IMR-90 (cell line): ENCODE measurements around the gene NRXN2. TPM values are rescaled to one million over a fixed set of nuclear protein-coding genes. Genes with fewer than 3 reads are reported as not detected.

Experiments used
- ATAC-seq: fragments of 200-7000 bp; cut with Tn5 transposase; 2 replicates; pipeline ENCODE4 v1.9.1; 2020; ENCODE audit warnings: low read depth, mild to moderate bottlenecking, moderate library complexity
- BruUV-seq: library from RNA; stranded (reverse); fragments of 400-500 nt; replicated peaks from 2 replicates; lab custom pipeline; 2021; lab: Mats Ljungman, UMichigan
- CTCF ChIA-PET: fragments of 300-600 bp; formaldehyde crosslinking; extraction: SDS; loops from one replicate; lab custom pipeline; 2021; ENCODE audit warnings: antibody characterized with exemption; lab: Yijun Ruan, JAX
- POLR2A ChIA-PET: fragments of 300-600 bp; sonication (Branson Sonifier 250); formaldehyde crosslinking; loops from one replicate; lab custom pipeline; 2022; ENCODE audit warnings: antibody characterized with exemption; ENCODE audit not compliant: unreplicated experiment; lab: Charles Lee
- DNase-seq: peaks from one replicate; pipeline ENCODE4 v3.0.0; 2013
- H2AFZ ChIP-seq: replicated peaks from 2 replicates; pipeline ENCODE3; 2013; ENCODE audit warnings: low read length, mild to moderate bottlenecking; ENCODE audit not compliant: poor library complexity
- H2AK5ac ChIP-seq: 2 replicates; pipeline ENCODE4 v1.6.1; 2013; ENCODE audit warnings: low read depth, low read length, inconsistent platforms
- H2AK9ac ChIP-seq: replicated peaks from 2 replicates; pipeline ENCODE3; 2013; ENCODE audit warnings: mild to moderate bottlenecking, low read depth, low read length, moderate library complexity; ENCODE audit not compliant: poor library complexity
- H2BK120ac ChIP-seq: 2 replicates; pipeline ENCODE4 v1.6.1; 2013; ENCODE audit warnings: low read depth, low read length, inconsistent platforms
- H2BK15ac ChIP-seq: 3 replicates; pipeline ENCODE4 v1.6.1; 2013; ENCODE audit warnings: low read depth, low read length, inconsistent platforms
- H2BK20ac ChIP-seq: 2 replicates; pipeline ENCODE4 v1.6.1; 2013; ENCODE audit warnings: low read depth, mild to moderate bottlenecking, inconsistent platforms, low read length, moderate library complexity
- H2BK5ac ChIP-seq: 2 replicates; pipeline ENCODE4 v1.6.1; 2013; ENCODE audit warnings: mild to moderate bottlenecking, low read depth, low read length, inconsistent platforms; ENCODE audit not compliant: poor library complexity, severe bottlenecking
- H3K14ac ChIP-seq: replicated peaks from 2 replicates; pipeline ENCODE4 v1.6.1; 2013; ENCODE audit warnings: low read depth, low read length, inconsistent platforms
- H3K18ac ChIP-seq: 2 replicates; pipeline ENCODE4 v1.6.1; 2013; ENCODE audit warnings: low read depth, low read length, control low read depth
- H3K23ac ChIP-seq: 2 replicates; pipeline ENCODE4 v1.6.1; 2013; ENCODE audit warnings: low read depth, low read length, inconsistent platforms
- H3K27ac ChIP-seq: 2 replicates; pipeline ENCODE4 v1.5.1; 2013; ENCODE audit warnings: mild to moderate bottlenecking, control low read depth, low read length; ENCODE audit not compliant: insufficient read depth
- H3K27me3 ChIP-seq: 2 replicates; pipeline ENCODE4 v1.6.1; 2013; ENCODE audit warnings: low read length; ENCODE audit not compliant: control insufficient read depth, insufficient read depth
- H3K36me3 ChIP-seq: 2 replicates; pipeline ENCODE4 v1.6.1; 2013; ENCODE audit warnings: low read length, mixed read lengths; ENCODE audit not compliant: control insufficient read depth, insufficient read depth
- H3K4ac ChIP-seq: 2 replicates; pipeline ENCODE4 v1.6.1; 2013; ENCODE audit warnings: low read depth, low read length, inconsistent platforms
- H3K4me1 ChIP-seq: 2 replicates; pipeline ENCODE4 v1.6.1; 2013; ENCODE audit warnings: low read length, mixed read lengths; ENCODE audit not compliant: control insufficient read depth, insufficient read depth
- H3K4me2 ChIP-seq: 2 replicates; pipeline ENCODE4 v1.6.1; 2013; ENCODE audit warnings: low read depth, mild to moderate bottlenecking, control low read depth, low read length, moderate library complexity
- H3K4me3 ChIP-seq: 2 replicates; pipeline ENCODE4 v1.5.1; 2013; ENCODE audit warnings: low read depth, mild to moderate bottlenecking, control low read depth, low read length, moderate library complexity; ENCODE audit not compliant: insufficient read depth
- H3K56ac ChIP-seq: 2 replicates; pipeline ENCODE4 v1.6.1; 2013; ENCODE audit warnings: low read length, inconsistent platforms; ENCODE audit not compliant: insufficient read depth; ENCODE audit errors: extremely low read depth
- H3K79me1 ChIP-seq, 2 experiments: 2 replicates each; pipeline ENCODE4 v1.6.1; 2013; ENCODE audit warnings: low read length in 2 of 2, inconsistent platforms in 1 of 2, low read depth in 1 of 2
- H3K9ac ChIP-seq: 2 replicates; pipeline ENCODE4 v1.6.1; 2013; ENCODE audit warnings: low read depth, low read length, control low read depth
- H3K9me1 ChIP-seq: 2 replicates; pipeline ENCODE4 v1.6.1; 2013; ENCODE audit warnings: low read length, inconsistent platforms; ENCODE audit not compliant: insufficient read depth
- H3K9me3 ChIP-seq: 2 replicates; pipeline ENCODE4 v1.6.1; 2013; ENCODE audit warnings: low read length; ENCODE audit not compliant: control insufficient read depth, insufficient read depth
- H4K20me1 ChIP-seq: 2 replicates; pipeline ENCODE4 v1.6.1; 2013; ENCODE audit warnings: low read length, inconsistent platforms; ENCODE audit not compliant: insufficient read depth
- H4K5ac ChIP-seq: 2 replicates; pipeline ENCODE4 v1.6.1; 2013; ENCODE audit warnings: mild to moderate bottlenecking, low read depth, low read length, control low read depth
- H4K8ac ChIP-seq, 2 experiments: 2 replicates each; pipeline ENCODE4 v1.6.1; 2013; ENCODE audit warnings: low read depth in 2 of 2, low read length in 2 of 2, control low read depth in 1 of 2, inconsistent platforms in 1 of 2
- H4K91ac ChIP-seq: 2 replicates; pipeline ENCODE4 v1.6.1; 2013; ENCODE audit warnings: low read depth, low read length, inconsistent platforms; ENCODE audit not compliant: insufficient read depth
- BHLHE40 ChIP-seq: fragments of 150-350 bp; IDR thresholded peaks from 2 replicates; pipeline ENCODE4 v1.6.1; 2016; ENCODE audit warnings: mild to moderate bottlenecking, low read depth, low read length
- CEBPB ChIP-seq: IDR thresholded peaks from 2 replicates; pipeline ENCODE4 v1.6.1; 2012; ENCODE audit warnings: low read depth, low read length, improper control_type of control experiment
- CHD1 ChIP-seq: IDR thresholded peaks from 2 replicates; pipeline ENCODE4 v1.6.1; 2012; ENCODE audit warnings: low read depth, low read length, improper control_type of control experiment
- CTCF ChIP-seq: conservative IDR thresholded peaks from 2 replicates; pipeline ENCODE4 v1.5.1; 2012; ENCODE audit warnings: mild to moderate bottlenecking, low read depth, low read length, improper control_type of control experiment
- FOS ChIP-seq: fragments of 150-350 bp; IDR thresholded peaks from 2 replicates; pipeline ENCODE4 v1.6.1; 2016; ENCODE audit warnings: low read depth, low read length
- MAFK ChIP-seq: IDR thresholded peaks from 2 replicates; pipeline ENCODE4 v1.6.1; 2012; ENCODE audit warnings: low read depth, low read length, improper control_type of control experiment
- MAZ ChIP-seq: IDR thresholded peaks from 2 replicates; pipeline ENCODE4 v1.6.1; 2012; ENCODE audit warnings: low read depth, mild to moderate bottlenecking, low read length, improper control_type of control experiment, moderate library complexity, borderline replicate concordance
- MXI1 ChIP-seq: IDR thresholded peaks from 2 replicates; pipeline ENCODE4 v1.6.1; 2012; ENCODE audit warnings: low read depth, mild to moderate bottlenecking, low read length, moderate library complexity, borderline replicate concordance
- NFE2L2 ChIP-seq: fragments of 150-350 bp; IDR thresholded peaks from 2 replicates; pipeline ENCODE4 v1.6.1; 2016; ENCODE audit warnings: low read depth, mild to moderate bottlenecking, low read length
- POLR2A ChIP-seq: IDR thresholded peaks from 2 replicates; pipeline ENCODE4 v1.6.1; 2012; ENCODE audit warnings: mild to moderate bottlenecking, low read depth, low read length
- RAD21 ChIP-seq: IDR thresholded peaks from 2 replicates; pipeline ENCODE4 v1.6.1; 2012; ENCODE audit warnings: low read length, improper control_type of control experiment
- RCOR1 ChIP-seq: IDR thresholded peaks from 2 replicates; pipeline ENCODE4 v1.6.1; 2012; ENCODE audit warnings: mild to moderate bottlenecking, low read length, improper control_type of control experiment; ENCODE audit not compliant: insufficient replicate concordance
- RFX5 ChIP-seq: IDR thresholded peaks from 2 replicates; pipeline ENCODE4 v1.8.0; 2012; ENCODE audit warnings: low read depth, mild to moderate bottlenecking, low read length, moderate library complexity
- SMC3 ChIP-seq: fragments of 150-350 bp; IDR thresholded peaks from 2 replicates; pipeline ENCODE4 v1.6.1; 2016; ENCODE audit warnings: low read depth, mild to moderate bottlenecking, antibody characterized with exemption, low read length, moderate library complexity
- WGBS, 2 experiments: methylation state at CpG; one replicate each; pipeline versions ENCODE4 v1.1.5 to v1.1.7; 2013; ENCODE audit warnings: missing lambda C conversion rate in 2 of 2; ENCODE audit not compliant: insufficient read length in 1 of 2; ENCODE audit errors: extremely low coverage in 2 of 2; 5-methylcytosine and 5-hydroxymethylcytosine counted together
- dilution Hi-C: fragments of 300-500 bp; cut with HindIII; formaldehyde crosslinking; loops from one replicate; pipeline ENCODE4 v1.14.3; 2018; ENCODE audit warnings: low sequenced_read_pairs; ENCODE audit not compliant: unreplicated experiment
- in situ Hi-C: fragments of 300-500 bp; cut with MboI; formaldehyde crosslinking; loops from 3 replicates; pipeline ENCODE4 v1.14.3; 2019; ENCODE audit warnings: low sequenced_read_pairs, inconsistent platforms, mixed read lengths
- intact Hi-C: fragments of 100-400 bp; cut with micrococcal nuclease; formaldehyde crosslinking; loops from 2 replicates; pipeline ENCODE4 v1.10.0; 2022
- polyA plus RNA-seq, 3 experiments: library from polyadenylated mRNA; depleted of rRNA; stranded (reverse); fragments of >200 nt; gene quantifications; 2 replicates each; pipeline ENCODE4 v1.2.3, GENCODE V29; 2012; ENCODE audit warnings: low replicate concordance in 1 of 3
- total RNA-seq: library from RNA; depleted of rRNA; stranded (reverse); fragments of >200 nt; gene quantifications from 2 replicates; pipeline ENCODE4 v1.2.3, GENCODE V29; 2012
- TF ChIP-seq, protein P1 (sequence below): fragments of 150-350 bp; IDR thresholded peaks from 2 replicates; pipeline ENCODE4 v1.6.1; 2017; ENCODE audit warnings: mild to moderate bottlenecking, antibody characterized with exemption, low read length, low read depth

NRXN2 gene
- total and polyA plus RNA-seq, 2 of the 4 experiments (the other 2 are of a cell fraction): 0.18 to 0.22 TPM

GRCh38 chr11:64762277-64762673 lies 39.3 kb upstream of the NRXN2 start:
- Histone ChIP-seq H4K8ac (0 out of 4 replicates have a peak overlapping the region, but pooled peaks of 1 of the 2 experiments have one; percentile 5), H2AFZ (no peak overlapping the region), H3K18ac (no peak overlapping the region), H3K56ac (no peak overlapping the region), H2BK20ac (no peak overlapping the region), H3K4me2 (no peak overlapping the region), H2AK9ac (no peak overlapping the region), H3K9me3 (no peaks in the 10 kb centered on the region), H3K9ac (no peak overlapping the region), H2BK5ac (no peak overlapping the region), H2BK120ac (no peak overlapping the region), H3K14ac (no peak overlapping the region), H3K79me1 (peaks cover 16 to 48% of the 10 kb centered on the region in 2 experiments), H2AK5ac (peak overlapping the region; percentile 8; the same call in 1 of the 2 replicates), H4K91ac (no peak overlapping the region), H3K4ac (peak overlapping the region; percentile 37; the same call in 1 of the 2 replicates), H4K20me1 (peaks cover 43% of the 10 kb centered on the region), H2BK15ac (no peak overlapping the region), H3K4me1 (peaks cover 18% of the 10 kb centered on the region), H3K23ac (peak overlapping the region; percentile 42), H3K27ac (no peak overlapping the region), H3K9me1 (peaks cover 18% of the 10 kb centered on the region; the same call in 1 of the 2 replicates), H4K5ac (no peak overlapping the region), H3K27me3 (no peaks in the 10 kb centered on the region), H3K4me3 (no peak overlapping the region), H3K36me3 (peaks cover 51% of the 10 kb centered on the region)
- in situ Hi-C loops: no loop called here
- no peak for DNase-seq
- BruUV-seq: no TSS peak
- ATAC-seq: no peak
- WGBS, 2 experiments: 70% methylated on average over 2 of the region's 5 CpGs; no CpG with 5 or more reads in 1 of the 2 experiments
- ChIA-PET POLR2A (no interaction called here), CTCF (no interaction called here)
- dilution Hi-C loops: no loop called here
- intact Hi-C loops: no loop called here
- TF ChIP-seq FOS (no peak), MAZ (no peak), CHD1 (no peak), CTCF (no peak), CEBPB (no peak), NFE2L2 (no peak), RFX5 (no peak), RAD21 (no peak), BHLHE40 (no peak), POLR2A (no peak; the same call in 1 of the 2 replicates), RCOR1 (no peak), MXI1 (no peak), MAFK (no peak), SMC3 (no peak)
- TF ChIP-seq, protein P1, sequence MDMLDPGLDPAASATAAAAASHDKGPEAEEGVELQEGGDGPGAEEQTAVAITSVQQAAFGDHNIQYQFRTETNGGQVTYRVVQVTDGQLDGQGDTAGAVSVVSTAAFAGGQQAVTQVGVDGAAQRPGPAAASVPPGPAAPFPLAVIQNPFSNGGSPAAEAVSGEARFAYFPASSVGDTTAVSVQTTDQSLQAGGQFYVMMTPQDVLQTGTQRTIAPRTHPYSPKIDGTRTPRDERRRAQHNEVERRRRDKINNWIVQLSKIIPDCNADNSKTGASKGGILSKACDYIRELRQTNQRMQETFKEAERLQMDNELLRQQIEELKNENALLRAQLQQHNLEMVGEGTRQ: no peak
